ENCODE measurements around the gene RC3H1. TPM values are rescaled to one million over a fixed set of nuclear protein-coding genes. Genes with fewer than 3 reads are reported as not detected.

Gene RC3H1
- total RNA-seq, 1 experiment from 2014 or later = 29.2 TPM

DNA sequence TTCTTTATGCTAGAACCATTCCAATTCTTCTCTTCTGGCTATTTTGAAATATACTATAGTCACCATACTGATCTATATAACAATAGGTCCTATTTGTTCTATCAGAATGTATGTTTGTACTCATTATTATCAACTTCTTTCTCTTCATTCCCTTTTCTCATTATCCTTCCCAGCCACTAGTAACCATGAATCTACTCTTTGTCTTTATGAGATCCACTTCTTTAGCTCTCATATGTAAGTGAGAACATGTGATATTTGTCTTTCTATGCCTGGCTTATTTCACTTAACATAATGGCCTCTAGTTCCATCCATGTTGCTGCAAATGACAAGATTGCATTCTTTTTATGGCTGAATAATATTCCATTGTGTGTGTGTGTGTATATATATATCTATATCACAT is 31.7 kb upstream of the RC3H1 start:
- H3K4me3 Mint-ChIP-seq (ENCODE audit: unreplicated experiment) = no peak overlapping the region
- no TSS peak for BruUV-seq (replicated peaks)
- POLR2A ChIA-PET = interaction anchor here (0.6 kb wide), 2 partner anchors 37 to 70 kb away, joined by 3 read pairs; no protein-coding TSS in a partner anchor

GRCh38 chr1:174052621-174053020 is 30.5 kb upstream of the RC3H1 start:
- POLR2A ChIA-PET = no interaction called here
- BruUV-seq (replicated peaks) = no TSS peak
- H3K27ac Mint-ChIP-seq (ENCODE audit: unreplicated experiment) = no peak overlapping the region

More for the DNA sequence above, 31.7 kb upstream of the RC3H1 start:
- Mint-ChIP-seq H3K4me1 (ENCODE audit: low read depth, unreplicated experiment) (no peaks in the 10 kb centered on the region), H3K27me3 (ENCODE audit: insufficient read depth, unreplicated experiment) (no peaks in the 10 kb centered on the region), H3K9me3 (ENCODE audit: unreplicated experiment) (no peaks in the 10 kb centered on the region), H3K36me3 (ENCODE audit: insufficient read depth, unreplicated experiment) (no peaks in the 10 kb centered on the region), H3K27ac (ENCODE audit: unreplicated experiment) (no peak overlapping the region)
- intact Hi-C loops (cut with micrococcal nuclease; ENCODE audit: unreplicated experiment) = no loop called here
- no peak for DNase-seq
- Histone ChIP-seq H3K9me3 (no peaks in the 10 kb centered on the region), H3K27me3 (replicated peaks; ENCODE audit: control insufficient read depth, insufficient read depth, low read length) (no peaks in the 10 kb centered on the region), H3K4me1 (no peaks in the 10 kb centered on the region), H3K36me3 (ENCODE audit: control insufficient read depth, insufficient read depth, low read length) (no peaks in the 10 kb centered on the region), H3K4me3 (ENCODE audit: low read depth, low read length) (no peak overlapping the region)
- CTCF ChIA-PET = no interaction called here
- TF ChIP-seq, protein P1, sequence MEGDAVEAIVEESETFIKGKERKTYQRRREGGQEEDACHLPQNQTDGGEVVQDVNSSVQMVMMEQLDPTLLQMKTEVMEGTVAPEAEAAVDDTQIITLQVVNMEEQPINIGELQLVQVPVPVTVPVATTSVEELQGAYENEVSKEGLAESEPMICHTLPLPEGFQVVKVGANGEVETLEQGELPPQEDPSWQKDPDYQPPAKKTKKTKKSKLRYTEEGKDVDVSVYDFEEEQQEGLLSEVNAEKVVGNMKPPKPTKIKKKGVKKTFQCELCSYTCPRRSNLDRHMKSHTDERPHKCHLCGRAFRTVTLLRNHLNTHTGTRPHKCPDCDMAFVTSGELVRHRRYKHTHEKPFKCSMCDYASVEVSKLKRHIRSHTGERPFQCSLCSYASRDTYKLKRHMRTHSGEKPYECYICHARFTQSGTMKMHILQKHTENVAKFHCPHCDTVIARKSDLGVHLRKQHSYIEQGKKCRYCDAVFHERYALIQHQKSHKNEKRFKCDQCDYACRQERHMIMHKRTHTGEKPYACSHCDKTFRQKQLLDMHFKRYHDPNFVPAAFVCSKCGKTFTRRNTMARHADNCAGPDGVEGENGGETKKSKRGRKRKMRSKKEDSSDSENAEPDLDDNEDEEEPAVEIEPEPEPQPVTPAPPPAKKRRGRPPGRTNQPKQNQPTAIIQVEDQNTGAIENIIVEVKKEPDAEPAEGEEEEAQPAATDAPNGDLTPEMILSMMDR (IDR thresholded peaks at IDR 0.05; ENCODE audit: insufficient read depth in 1 of 2, low read depth in 1 of 2, low read length in 1 of 2, severe bottlenecking in 1 of 2, unreplicated experiment in 1 of 2) = no peak

GRCh38 chr1:174051956-174052355 is 29.8 kb upstream of the RC3H1 start:
- Mint-ChIP-seq H3K27me3 (ENCODE audit: insufficient read depth, unreplicated experiment) (no peaks in the 10 kb centered on the region), H3K4me3 (ENCODE audit: unreplicated experiment) (no peak overlapping the region), H3K27ac (ENCODE audit: unreplicated experiment) (no peak overlapping the region), H3K36me3 (ENCODE audit: insufficient read depth, unreplicated experiment) (no peaks in the 10 kb centered on the region), H3K4me1 (ENCODE audit: low read depth, unreplicated experiment) (no peaks in the 10 kb centered on the region), H3K9me3 (ENCODE audit: unreplicated experiment) (no peaks in the 10 kb centered on the region)
- Histone ChIP-seq H3K9me3 (no peaks in the 10 kb centered on the region), H3K36me3 (ENCODE audit: control insufficient read depth, insufficient read depth, low read length) (no peaks in the 10 kb centered on the region), H3K4me3 (ENCODE audit: low read depth, low read length) (no peak overlapping the region), H3K27me3 (replicated peaks; ENCODE audit: control insufficient read depth, insufficient read depth, low read length) (no peaks in the 10 kb centered on the region), H3K4me1 (no peaks in the 10 kb centered on the region)
- no TSS peak for BruUV-seq (replicated peaks)
- intact Hi-C loops (cut with micrococcal nuclease; ENCODE audit: unreplicated experiment) = no loop called here
- ChIA-PET CTCF (interaction anchor here (0.7 kb wide), 1 partner anchor 227 kb away, joined by 3 read pairs; no protein-coding TSS in a partner anchor), POLR2A (no interaction called here)
- TF ChIP-seq, protein P1 (IDR thresholded peaks at IDR 0.05; ENCODE audit: insufficient read depth in 1 of 2, low read depth in 1 of 2, low read length in 1 of 2, severe bottlenecking in 1 of 2, unreplicated experiment in 1 of 2) = no peak
- no peak for DNase-seq

More at GRCh38 chr1:174052621-174053020, 30.5 kb upstream of the RC3H1 start:
- TF ChIP-seq, protein P1 (IDR thresholded peaks at IDR 0.05; ENCODE audit: insufficient read depth in 1 of 2, low read depth in 1 of 2, low read length in 1 of 2, severe bottlenecking in 1 of 2, unreplicated experiment in 1 of 2) = no peak
- H3K27me3 Mint-ChIP-seq (ENCODE audit: insufficient read depth, unreplicated experiment) = no peaks in the 10 kb centered on the region
- no peak overlapping the region for H3K4me3 Mint-ChIP-seq (ENCODE audit: unreplicated experiment)
- no peaks in the 10 kb centered on the region for H3K4me1 ChIP-seq
- H3K36me3 Mint-ChIP-seq (ENCODE audit: insufficient read depth, unreplicated experiment) = no peaks in the 10 kb centered on the region
- DNase-seq = no peak
- no peaks in the 10 kb centered on the region for H3K4me1 Mint-ChIP-seq (ENCODE audit: low read depth, unreplicated experiment)
- intact Hi-C loops (cut with micrococcal nuclease; ENCODE audit: unreplicated experiment) = no loop called here
- H3K9me3 Mint-ChIP-seq (ENCODE audit: unreplicated experiment) = no peaks in the 10 kb centered on the region
- H3K36me3 ChIP-seq (ENCODE audit: control insufficient read depth, insufficient read depth, low read length) = no peaks in the 10 kb centered on the region
- H3K9me3 ChIP-seq = no peaks in the 10 kb centered on the region
- H3K4me3 ChIP-seq (ENCODE audit: low read depth, low read length) = no peak overlapping the region
- CTCF ChIA-PET = no interaction called here
- H3K27me3 ChIP-seq (replicated peaks; ENCODE audit: control insufficient read depth, insufficient read depth, low read length) = no peaks in the 10 kb centered on the region
